Suprapubic skin (tissue), 4 donors: ENCODE results near the gene MGAT4B. TPM values are rescaled to one million over a fixed set of nuclear protein-coding genes. Genes with fewer than 3 reads are reported as not detected.

Experiments used
- DNase-seq, 2 donors: peaks; one replicate each; pipeline ENCODE4 v3.0.0-alpha.2; 2019; ENCODE audit warnings: low spot score in 2 of 2
- H3K27ac ChIP-seq: fragments of 200-600 bp; sonication (generic); one replicate; pipeline ENCODE4 v1.5.1; 2019
- H3K27me3 ChIP-seq: fragments of 200-600 bp; sonication (generic); one replicate; pipeline ENCODE4 v1.5.1; 2019
- H3K36me3 ChIP-seq: fragments of 200-600 bp; sonication (generic); one replicate; pipeline ENCODE4 v1.5.1; 2019
- H3K4me1 ChIP-seq: fragments of 200-600 bp; sonication (generic); one replicate; pipeline ENCODE4 v1.5.1; 2019
- H3K4me3 ChIP-seq: fragments of 200-600 bp; sonication (generic); one replicate; pipeline ENCODE4 v1.5.1; 2019; ENCODE audit warnings: mild to moderate bottlenecking
- H3K9me3 ChIP-seq: fragments of 200-600 bp; sonication (generic); one replicate; pipeline ENCODE4 v1.5.1; 2019
- CTCF ChIP-seq, 2 donors: fragments of 200-600 bp in 1 of 2; fragments of 450-650 bp in 1 of 2; sonication (generic) in 1 of 2; IDR thresholded peaks; one replicate each; pipeline ENCODE4 v1.5.1; 2016 to 2019; ENCODE audit warnings: antibody characterized with exemption in 2 of 2, mild to moderate bottlenecking in 1 of 2, moderate library complexity in 1 of 2
- EP300 ChIP-seq: sonication (generic); formaldehyde crosslinking; IDR thresholded peaks from one replicate; pipeline ENCODE4 v1.6.1; 2017; ENCODE audit warnings: antibody characterized with exemption
- POLR2A ChIP-seq, 2 donors: fragments of 450-650 bp; IDR thresholded peaks; one replicate each; pipeline ENCODE4 v1.6.1; 2017; ENCODE audit warnings: antibody characterized with exemption in 2 of 2, mild to moderate bottlenecking in 2 of 2, moderate library complexity in 2 of 2
- POLR2AphosphoS5 ChIP-seq, 3 donors: sonication (generic); formaldehyde crosslinking; IDR thresholded peaks; one replicate each; pipeline ENCODE4 v1.6.1; 2017; ENCODE audit warnings: antibody characterized with exemption in 3 of 3
- WGBS: methylation state at CpG from one replicate; pipeline ENCODE4 v1.1.5; 2018; 5-methylcytosine and 5-hydroxymethylcytosine counted together
- total RNA-seq, 4 donors: library from RNA; depleted of rRNA; stranded (reverse); fragments of >200 nt; gene quantifications; one replicate each; pipeline ENCODE4 v1.1.0, GENCODE V29; 2016

MGAT4B gene
- total RNA-seq, 4 donors from 2014 or later, result 74.5 to 142 (median 97.4) TPM

- Histone ChIP-seq H3K4me3 (no peak overlapping the region), H3K4me1 (peaks cover 29% of the 10 kb centered on the region), H3K27me3 (no peaks in the 10 kb centered on the region), H3K36me3 (peaks cover 95% of the 10 kb centered on the region), H3K27ac (no peak overlapping the region), H3K9me3 (no peaks in the 10 kb centered on the region)
- TF ChIP-seq EP300 (no peak), CTCF (IDR thresholded peaks at IDR 0.05) (no peak), POLR2AphosphoS5 (IDR thresholded peaks at IDR 0.05) (no peak), POLR2A (IDR thresholded peaks at IDR 0.05) (no peak)
- 86% methylated on average over 7 of the region's 7 CpGs for WGBS
- DNase-seq, result no peak
These were observed 23.2 kb upstream of the MGAT4B start for GRCh38 chr5:179829732-179830435.

- H3K4me1 ChIP-seq, result peaks cover 38% of the 10 kb centered on the region
- TF ChIP-seq POLR2A (IDR thresholded peaks at IDR 0.05), result no peak
- TF ChIP-seq CTCF (IDR thresholded peaks at IDR 0.05), result no peak
- DNase-seq, result no peak
- 100% methylated on average over 2 of the region's 3 CpGs for WGBS
- no peaks in the 10 kb centered on the region for H3K9me3 ChIP-seq
- H3K27me3 ChIP-seq, result no peaks in the 10 kb centered on the region
- no peak overlapping the region for H3K27ac ChIP-seq
- peaks cover 98% of the 10 kb centered on the region for H3K36me3 ChIP-seq
- no peak overlapping the region for H3K4me3 ChIP-seq
These were observed 22.2 kb upstream of the MGAT4B start for GRCh38 chr5:179828756-179829421.

GRCh38 chr5:179827680-179828079, 21.0 kb upstream of the MGAT4B start:
- WGBS, result 71% methylated on average over 9 of the region's 9 CpGs
- no peak overlapping the region for H3K27ac ChIP-seq
- H3K4me1 ChIP-seq, result peaks cover 44% of the 10 kb centered on the region
- no peaks in the 10 kb centered on the region for H3K9me3 ChIP-seq
- H3K36me3 ChIP-seq, result peaks cover 95% of the 10 kb centered on the region
- TF ChIP-seq CTCF (IDR thresholded peaks at IDR 0.05), result no peak
- TF ChIP-seq EP300, result no peak
- TF ChIP-seq POLR2AphosphoS5 (IDR thresholded peaks at IDR 0.05), result no peak
- TF ChIP-seq POLR2A (IDR thresholded peaks at IDR 0.05), result no peak
- no peak overlapping the region for H3K4me3 ChIP-seq
- DNase-seq, result no peak
- no peaks in the 10 kb centered on the region for H3K27me3 ChIP-seq

- WGBS, result 78% methylated on average over 13 of the region's 13 CpGs
- no peaks in the 10 kb centered on the region for H3K9me3 ChIP-seq
- peaks cover 53% of the 10 kb centered on the region for H3K4me1 ChIP-seq
- peaks cover 79% of the 10 kb centered on the region for H3K36me3 ChIP-seq
- TF ChIP-seq CTCF (IDR thresholded peaks at IDR 0.05) (no peak), POLR2AphosphoS5 (IDR thresholded peaks at IDR 0.05) (no peak), POLR2A (IDR thresholded peaks at IDR 0.05) (no peak), EP300 (no peak)
- no peaks in the 10 kb centered on the region for H3K27me3 ChIP-seq
- no peak overlapping the region for H3K4me3 ChIP-seq
- DNase-seq, result no peak
- H3K27ac ChIP-seq, result no peak overlapping the region
These were observed 19.1 kb upstream of the MGAT4B start for GRCh38 chr5:179825655-179826182.

GRCh38 chr5:179824745-179825112, 18.1 kb upstream of the MGAT4B start:
- Histone ChIP-seq H3K27ac (no peak overlapping the region), H3K4me3 (peak overlapping the region; percentile 98), H3K9me3 (no peaks in the 10 kb centered on the region), H3K36me3 (peaks cover 70% of the 10 kb centered on the region), H3K4me1 (peaks cover 61% of the 10 kb centered on the region), H3K27me3 (no peaks in the 10 kb centered on the region)
- 83% methylated on average over 3 of the region's 3 CpGs for WGBS
- no peak for TF ChIP-seq CTCF (IDR thresholded peaks at IDR 0.05)
- TF ChIP-seq EP300, result no peak
- TF ChIP-seq POLR2AphosphoS5 (IDR thresholded peaks at IDR 0.05), result no peak
- TF ChIP-seq POLR2A (IDR thresholded peaks at IDR 0.05), result no peak
- no peak for DNase-seq
